ENCODE results near the gene MIA3. TPM values are rescaled to one million over a fixed set of nuclear protein-coding genes. Genes with fewer than 3 reads are reported as not detected.
"Not testable (repeated sequence)": the region's sequence is repeated elsewhere in the genome, so short reads cannot be mapped to it uniquely, and the experiment has no call there.

MIA3 gene
- total RNA-seq, 1 donor from 2014 or later: 26.5 TPM

DNA sequence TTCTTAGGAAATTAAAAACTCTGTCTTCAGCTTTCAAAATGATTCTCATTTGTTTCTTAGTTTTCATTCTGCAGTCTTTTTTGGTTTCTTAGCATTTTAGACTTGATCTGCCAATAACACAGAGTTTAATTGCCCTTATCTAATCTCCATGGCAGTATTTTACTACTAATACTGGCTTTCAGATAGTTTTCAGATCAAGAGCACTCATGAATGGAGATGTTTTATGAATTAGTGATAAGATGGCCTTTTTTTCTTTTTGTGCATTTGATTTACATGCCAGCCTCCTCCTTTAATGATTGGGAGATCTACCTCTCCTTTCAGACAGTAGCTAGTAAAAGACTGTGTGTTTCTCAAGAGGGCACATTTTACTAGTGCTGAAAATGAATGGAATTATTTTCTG, 5.6 kb downstream of the MIA3 start:
- ATAC-seq: no peak

GRCh38 chr1:222624214-222624613, 6.3 kb downstream of the MIA3 start:
- no peak for ATAC-seq

DNA sequence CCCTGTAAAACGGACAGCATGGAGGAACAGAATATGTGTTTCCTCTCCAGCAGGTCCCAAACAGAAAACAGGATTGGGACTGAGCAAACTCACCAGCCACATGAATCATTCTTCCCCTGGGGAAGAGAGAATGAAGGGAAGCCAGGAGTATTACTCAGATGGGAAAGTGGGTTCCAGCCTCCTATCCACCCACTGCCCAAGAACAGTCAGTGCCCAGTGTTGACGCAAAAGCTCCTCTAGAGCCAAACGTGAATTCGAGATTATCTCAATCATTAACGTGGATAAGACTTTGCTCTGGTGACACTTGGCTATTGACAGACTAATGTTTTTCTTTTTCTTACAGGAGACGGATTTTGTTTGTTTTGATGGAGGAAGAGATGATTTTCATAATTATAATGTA, 9.3 kb downstream of the MIA3 start:
- ATAC-seq: no peak

GRCh38 chr1:222629921-222630535, 12.1 kb downstream of the MIA3 start:
- ATAC-seq: no peak

DNA sequence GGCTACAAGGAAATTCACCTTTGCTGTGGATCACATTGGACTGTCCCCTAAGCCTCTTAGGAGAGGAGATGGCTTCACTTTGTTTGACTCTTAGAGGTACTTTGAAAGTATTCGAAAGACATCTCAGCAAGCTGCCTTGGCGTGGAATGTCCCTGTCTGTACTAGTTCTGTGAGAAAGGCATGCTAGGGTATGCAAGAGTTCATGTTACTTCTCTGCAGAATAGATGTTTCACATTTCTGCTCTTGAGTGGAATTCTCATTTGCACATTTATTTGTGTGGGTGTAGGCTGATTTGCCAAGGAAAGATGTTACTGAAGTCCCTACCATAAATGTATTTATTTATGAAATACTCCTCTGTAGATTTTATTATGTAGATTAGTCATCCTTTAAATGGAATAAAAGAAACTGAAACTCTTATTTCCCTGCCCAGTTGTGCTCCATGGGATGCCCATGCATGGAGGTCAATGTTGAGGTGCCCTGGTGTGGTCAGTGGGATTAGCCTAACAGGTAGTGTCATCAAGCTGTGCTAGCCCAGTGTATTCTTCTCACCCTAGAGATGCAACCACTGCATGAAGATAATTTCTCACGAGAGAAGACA, 13.8 kb downstream of the MIA3 start:
- ATAC-seq: no peak

DNA sequence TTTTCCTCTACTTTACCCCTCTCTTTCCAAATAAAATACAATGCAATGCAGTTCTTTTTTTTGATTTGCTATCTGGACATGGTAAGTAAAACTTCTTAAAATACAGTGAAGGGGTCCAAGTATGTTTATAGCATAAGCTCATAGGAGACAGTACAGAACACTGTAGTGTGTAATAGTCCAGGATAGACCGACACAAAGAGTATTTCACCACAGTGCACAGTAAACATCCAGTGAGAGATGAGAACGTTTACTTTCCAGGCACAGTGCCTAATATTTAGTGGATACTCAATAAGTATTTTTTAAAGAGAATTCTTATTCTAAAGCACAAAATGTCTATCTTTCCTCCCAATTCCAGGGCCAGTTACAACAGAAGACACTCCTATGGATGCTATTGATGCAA, 14.9 kb downstream of the MIA3 start:
- ATAC-seq: no peak

DNA sequence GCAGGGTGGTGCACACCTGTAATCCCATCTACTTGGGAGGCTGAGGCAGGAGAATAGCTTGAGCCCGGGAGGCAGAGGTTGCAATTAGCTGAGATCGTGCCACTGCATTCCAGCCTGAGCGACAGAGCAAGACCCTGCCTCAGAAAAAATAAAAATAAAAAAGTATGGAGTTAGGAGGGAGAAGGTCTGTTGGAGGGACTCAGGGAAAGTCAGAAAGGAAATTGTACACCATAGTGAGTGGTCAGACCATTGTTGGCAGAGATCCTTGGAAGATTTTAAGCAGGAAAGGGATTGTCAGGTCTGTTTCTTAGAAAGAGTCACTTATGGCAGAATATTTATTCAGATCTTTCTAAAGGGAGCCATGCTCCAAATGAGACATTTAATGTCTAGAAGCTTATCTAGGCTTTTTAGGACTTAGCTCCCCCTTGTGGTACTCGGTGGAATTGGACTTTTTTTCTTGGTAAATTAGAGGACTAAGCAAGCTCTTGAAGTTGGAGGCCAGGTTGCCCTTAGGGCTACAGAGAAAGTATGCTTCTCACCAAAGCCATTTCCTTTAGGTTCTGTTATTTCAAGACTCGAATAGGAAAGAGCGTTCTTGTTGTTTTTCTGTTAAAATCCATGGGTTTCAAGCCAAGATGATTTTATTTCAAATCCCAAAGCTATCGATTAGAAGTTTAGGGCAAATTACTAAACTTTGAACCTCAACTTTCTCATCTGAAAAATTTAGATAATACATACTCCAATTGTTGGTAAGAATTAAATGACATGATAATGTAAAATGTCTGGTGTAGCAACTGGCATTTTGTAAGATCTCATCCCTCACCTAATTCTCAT, 16.5 kb downstream of the MIA3 start:
- peak; percentile 78 for ATAC-seq

GRCh38 chr1:222641269-222641948, 23.5 kb downstream of the MIA3 start:
- ATAC-seq: peak; percentile 33

GRCh38 chr1:222642468-222642867, 24.6 kb downstream of the MIA3 start:
- ATAC-seq: no peak

DNA sequence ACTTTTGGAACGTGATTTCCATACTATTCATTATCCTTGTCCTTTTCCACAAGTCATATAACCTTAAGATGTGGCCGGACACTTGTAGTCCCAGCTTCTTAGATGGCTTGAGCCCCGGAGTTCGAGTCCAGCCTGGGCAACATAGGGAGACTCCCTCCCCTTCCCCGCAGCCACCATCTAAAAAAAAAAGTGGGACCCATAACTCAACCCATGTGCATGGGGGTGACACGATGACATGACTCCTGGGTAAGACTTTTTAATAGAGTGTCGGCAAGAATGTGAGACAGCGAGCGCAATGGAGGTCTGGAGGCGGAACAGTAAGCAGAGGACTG, 25.7 kb downstream of the MIA3 start:
- peak; percentile 16 for ATAC-seq

DNA sequence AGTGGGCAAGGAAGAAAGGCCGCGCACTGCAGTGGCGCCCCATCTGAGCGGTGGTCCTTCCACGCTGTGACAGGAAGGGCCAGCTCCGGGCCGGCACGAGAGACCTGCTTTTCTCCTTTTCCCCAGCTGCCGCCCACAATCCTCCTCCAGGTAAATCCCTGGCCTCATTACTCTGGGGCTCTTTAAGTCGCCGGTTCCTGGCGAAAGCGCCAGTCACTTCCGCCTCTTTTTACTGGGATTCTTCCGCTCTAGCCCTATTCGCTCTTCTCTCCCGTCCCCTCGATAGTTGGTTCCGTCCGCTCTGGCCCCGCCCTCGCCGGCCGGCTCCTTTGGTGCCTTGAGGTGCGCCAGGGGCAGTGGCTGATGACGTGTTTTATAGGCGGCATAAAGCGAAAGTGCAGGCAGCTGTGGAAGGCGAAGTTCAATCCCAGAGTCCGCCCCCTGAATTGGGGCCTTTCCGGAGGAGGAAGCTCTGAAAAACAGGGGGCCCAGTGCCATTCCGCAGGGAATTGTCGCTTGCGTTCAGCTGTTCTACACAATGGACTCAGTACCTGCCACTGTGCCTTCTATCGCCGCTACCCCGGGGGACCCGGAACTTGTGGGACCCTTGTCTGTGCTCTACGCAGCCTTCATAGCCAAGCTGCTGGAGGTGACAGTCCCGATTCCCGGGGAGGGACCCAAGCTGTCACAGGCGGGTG, 26.2 kb downstream of the MIA3 start:
- peak; percentile 100 for ATAC-seq

DNA sequence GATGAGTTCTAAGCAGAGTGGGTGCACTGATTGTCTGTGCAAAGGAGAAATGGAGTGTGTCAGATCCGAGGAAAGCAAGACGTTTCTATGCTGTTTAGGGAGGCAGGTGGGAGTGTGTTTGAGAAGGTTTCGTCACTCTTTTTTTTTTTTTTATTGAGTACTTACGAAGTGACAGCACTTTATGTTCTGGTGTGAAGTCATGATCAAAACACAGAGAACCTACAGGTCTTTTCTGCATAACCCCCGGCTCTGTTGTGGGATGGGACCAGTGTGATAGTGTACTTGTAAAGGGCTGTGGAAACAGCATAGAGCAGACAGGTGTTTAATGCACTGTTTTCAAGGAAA, 26.7 kb downstream of the MIA3 start:
- peak; percentile 24 for ATAC-seq

DNA sequence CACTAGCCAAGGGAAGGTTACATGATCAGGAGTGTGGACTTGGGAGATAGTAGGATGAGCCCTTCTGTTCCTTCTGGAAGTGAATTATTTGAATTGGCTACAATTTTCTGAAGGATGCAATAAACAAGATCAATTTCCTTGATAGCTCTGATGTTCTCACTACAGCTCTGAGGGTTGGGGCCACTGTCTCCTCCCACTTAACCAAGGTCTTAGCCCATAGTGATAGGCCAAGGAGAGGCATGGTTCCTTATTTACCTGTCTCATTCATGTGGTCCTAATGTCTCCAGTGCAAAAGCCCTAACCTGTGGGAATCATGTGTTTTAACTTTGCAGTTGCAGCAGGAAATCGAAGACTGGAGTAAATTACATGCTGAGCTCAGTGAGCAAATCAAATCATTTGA, 34.8 kb downstream of the MIA3 start:
- no peak for ATAC-seq

- no peak for ATAC-seq
Measured at GRCh38 chr1:222653178-222653827, 35.4 kb downstream of the MIA3 start.

- ATAC-seq: peak; percentile 62
Measured at GRCh38 chr1:222654849-222655248, 37.0 kb downstream of the MIA3 start.

DNA sequence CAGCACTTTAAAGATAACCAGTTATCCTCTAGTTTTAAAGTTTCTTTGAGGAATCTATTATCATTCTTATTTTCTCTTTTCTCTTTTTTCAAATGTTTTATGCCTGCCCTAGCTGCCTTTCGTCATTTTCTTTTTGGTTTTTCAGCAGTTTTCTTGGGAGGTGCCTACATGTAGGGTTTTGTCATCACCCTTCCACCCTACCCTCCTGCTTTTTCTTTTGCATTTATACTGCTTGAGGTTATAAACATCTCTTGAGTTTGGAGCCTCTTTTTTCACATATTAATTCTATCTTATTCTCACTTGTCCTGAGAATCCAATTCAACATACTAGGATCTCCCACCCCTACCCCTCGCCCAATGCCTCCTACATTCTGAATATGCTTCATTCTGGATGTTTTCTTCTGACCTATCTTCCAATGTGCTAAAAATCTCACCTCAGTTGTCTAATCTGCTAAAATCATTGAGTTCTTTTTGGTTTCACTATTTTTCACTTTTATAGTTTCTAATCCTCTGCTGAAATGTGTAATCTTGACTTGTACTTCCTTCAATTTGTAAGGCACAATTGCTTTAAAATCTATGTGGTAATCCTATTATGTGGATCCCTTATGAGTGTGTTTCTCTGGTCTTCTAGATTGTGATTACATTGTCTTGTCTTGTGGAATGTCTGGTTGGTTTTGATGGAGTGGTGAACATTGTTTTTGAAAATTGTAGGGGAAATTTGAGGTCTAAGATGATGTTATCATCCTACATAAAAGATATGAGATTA, 38.7 kb downstream of the MIA3 start:
- no peak for ATAC-seq

GRCh38 chr1:222657899-222658298, 40.0 kb downstream of the MIA3 start:
- ATAC-seq: no peak

DNA sequence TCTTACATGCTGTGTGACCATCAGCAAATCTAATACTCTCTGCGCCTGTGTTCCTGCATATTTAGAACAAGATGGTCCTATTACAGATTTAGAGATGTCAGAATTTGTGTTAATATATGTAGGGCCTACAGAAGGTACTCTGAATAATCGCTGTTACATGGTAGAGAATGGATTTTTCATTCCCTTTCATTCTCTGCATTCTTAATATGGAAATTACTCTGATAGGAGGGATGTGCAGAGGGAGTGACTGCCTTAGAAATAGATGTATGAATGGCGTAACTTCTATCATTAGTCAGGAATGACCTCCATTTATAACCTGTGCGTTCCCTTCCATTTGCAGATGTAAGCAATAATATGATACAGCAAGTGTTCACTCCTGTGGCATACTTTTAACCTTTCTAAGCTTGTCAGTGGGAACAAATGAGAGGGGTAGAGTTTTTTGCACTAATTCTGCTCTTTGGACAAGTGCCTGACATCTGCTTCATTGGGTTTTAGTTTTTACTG, 45.6 kb downstream of the MIA3 start:
- ATAC-seq: no peak

DNA sequence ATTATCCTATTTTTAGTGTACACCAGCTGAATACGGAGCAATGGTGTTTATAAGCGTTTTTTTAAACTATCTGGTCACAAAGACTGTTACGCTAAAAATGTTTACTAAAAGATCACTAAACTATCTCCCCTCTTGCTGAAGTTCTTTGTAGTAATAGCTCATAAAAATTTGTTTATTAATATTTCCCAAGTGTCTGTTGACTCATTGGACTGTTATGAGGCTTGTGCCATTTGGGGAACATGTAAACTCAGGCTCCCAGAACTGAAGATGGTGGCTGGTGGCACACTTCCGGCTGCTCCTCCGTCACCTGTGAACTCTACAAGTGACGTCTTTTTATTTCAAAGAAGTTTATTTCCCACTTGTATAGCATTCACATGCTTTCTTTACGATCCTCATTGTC, 48.1 kb downstream of the MIA3 start:
- ATAC-seq: no peak

GRCh38 chr1:222668184-222668583, 50.3 kb downstream of the MIA3 start:
- ATAC-seq: not testable (repeated sequence)

GRCh38 chr1:222669107-222669506, 51.2 kb downstream of the MIA3 start:
- ATAC-seq: not testable (repeated sequence)

Measured in esophagus mucosa (tissue), 1 donor.